ENCODE results near the gene RASA2.
"Not testable (repeated sequence)": the region's sequence is repeated elsewhere in the genome, so short reads cannot be mapped to it uniquely, and the experiment has no call there.

The RASA2 gene

GRCh38 chr3:141460097-141460704 lies 26.6 kb upstream of the RASA2 start:
- peak; percentile 44 for DNase-seq

- DNase-seq, result peak; percentile 13
Measured at GRCh38 chr3:141462176-141462859, 24.5 kb upstream of the RASA2 start.

GRCh38 chr3:141465221-141465620 lies 21.6 kb upstream of the RASA2 start:
- no peak for DNase-seq

GRCh38 chr3:141466633-141467169 lies 20.1 kb upstream of the RASA2 start:
- DNase-seq, result no peak

- DNase-seq, result no peak
Measured at GRCh38 chr3:141469720-141470119, 17.1 kb upstream of the RASA2 start.

GRCh38 chr3:141471160-141471559 lies 15.7 kb upstream of the RASA2 start:
- no peak for DNase-seq

- no peak for DNase-seq
Measured at GRCh38 chr3:141476033-141476432, 10.8 kb upstream of the RASA2 start.

GRCh38 chr3:141477224-141477623 lies 9.6 kb upstream of the RASA2 start:
- no peak for DNase-seq

GRCh38 chr3:141478139-141478538 lies 8.7 kb upstream of the RASA2 start:
- no peak for DNase-seq

GRCh38 chr3:141478840-141479239 lies 8.0 kb upstream of the RASA2 start:
- not testable (repeated sequence) for DNase-seq

GRCh38 chr3:141482245-141482922 lies 4.4 kb upstream of the RASA2 start:
- DNase-seq, result no peak

- no peak for DNase-seq
Measured at GRCh38 chr3:141484701-141485287, 2.0 kb upstream of the RASA2 start.

GRCh38 chr3:141485641-141486495 lies 959 bp upstream of the RASA2 start:
- no peak for DNase-seq

- DNase-seq, result no peak
Measured at GRCh38 chr3:141486496-141486745, 406 bp upstream of the RASA2 start.

GRCh38 chr3:141487521-141488252 lies 860 bp downstream of the RASA2 start:
- peak; percentile 37 for DNase-seq

- DNase-seq, result no peak
Measured at GRCh38 chr3:141489203-141489602, 2.4 kb downstream of the RASA2 start.

GRCh38 chr3:141491081-141491480 lies 4.3 kb downstream of the RASA2 start:
- DNase-seq, result no peak

GRCh38 chr3:141491929-141492328 lies 5.1 kb downstream of the RASA2 start:
- no peak for DNase-seq

GRCh38 chr3:141493184-141493583 lies 6.4 kb downstream of the RASA2 start:
- no peak for DNase-seq

- not testable (repeated sequence) for DNase-seq
Measured at GRCh38 chr3:141497589-141497988, 10.8 kb downstream of the RASA2 start.

GRCh38 chr3:141498598-141499223 lies 11.9 kb downstream of the RASA2 start:
- DNase-seq, result no peak

GRCh38 chr3:141499284-141499683 lies 12.5 kb downstream of the RASA2 start:
- DNase-seq, result no peak
